ENCODE data around the gene NANOS3.

DNA sequence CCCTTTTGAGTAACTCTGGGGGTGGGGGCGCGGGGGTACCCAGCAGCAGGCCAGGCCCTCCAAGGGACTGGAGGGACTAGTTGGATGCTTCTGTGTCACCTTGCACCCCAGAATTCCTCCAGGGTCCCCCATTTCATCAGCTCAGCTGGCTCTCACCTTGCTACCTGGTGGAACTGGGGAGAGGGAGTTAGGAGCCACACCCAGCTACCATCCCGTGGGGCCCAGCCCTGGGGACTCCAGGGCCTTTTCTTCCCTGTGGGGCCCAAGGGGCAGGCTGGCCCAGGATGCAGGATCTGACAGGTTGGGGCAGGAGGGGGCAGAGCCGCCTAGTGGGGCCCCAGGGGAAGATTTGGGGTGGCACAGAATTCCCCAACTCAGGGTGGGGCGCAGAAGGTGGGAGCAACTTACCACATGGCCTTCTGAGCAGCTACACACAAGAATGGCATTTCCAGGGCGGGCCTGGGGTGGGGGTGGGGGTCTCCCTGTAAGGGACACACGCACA, 32.8 kb upstream of the NANOS3 start:
- TF ChIP-seq EZH2phosphoT487 (IDR thresholded peaks at IDR 0.05; ENCODE audit: insufficient read depth, low read depth) (no peak), EZH2 (IDR thresholded peaks at IDR 0.05; ENCODE audit: insufficient read depth, poor library complexity, severe bottlenecking) (no peak)
